ENCODE results near the gene AMER2.
A peak's percentile ranks its signal among the peaks of the same experiment; 100 is the strongest.

Gene AMER2

GRCh38 chr13:25116044-25116443 is 56.0 kb downstream of the AMER2 start:
- no peak for TF ChIP-seq TCF12 (IDR thresholded peaks at IDR 0.05; ENCODE audit: low read depth)
- TF ChIP-seq ZBTB7A (IDR thresholded peaks at IDR 0.05; ENCODE audit: low read depth): no peak
- no peak for TF ChIP-seq EP300 (IDR thresholded peaks at IDR 0.05; ENCODE audit: borderline replicate concordance)
- no peak for TF ChIP-seq TAF1 (IDR thresholded peaks at IDR 0.05; ENCODE audit: low read depth)
- TF ChIP-seq CEBPB (IDR thresholded peaks at IDR 0.05): no peak
- no peak for TF ChIP-seq MAX (IDR thresholded peaks at IDR 0.05)
- TF ChIP-seq USF1 (IDR thresholded peaks at IDR 0.05): no peak
- no peak for TF ChIP-seq RAD21 (IDR thresholded peaks at IDR 0.05; ENCODE audit: low read depth)

GRCh38 chr13:25114220-25114619 is 57.9 kb downstream of the AMER2 start:
- TF ChIP-seq RAD21 (IDR thresholded peaks at IDR 0.05; ENCODE audit: low read depth) (peak; percentile 82), EGR1 (IDR thresholded peaks at IDR 0.05) (no peak)

GRCh38 chr13:25112695-25113255 is 59.3 kb downstream of the AMER2 start:
- no peak for TF ChIP-seq EGR1 (IDR thresholded peaks at IDR 0.05)
- TF ChIP-seq ZBTB7A (IDR thresholded peaks at IDR 0.05; ENCODE audit: low read depth): no peak
- no peak for TF ChIP-seq USF1 (IDR thresholded peaks at IDR 0.05)
- no peak for TF ChIP-seq CEBPB (IDR thresholded peaks at IDR 0.05)
- TF ChIP-seq FOXM1 (IDR thresholded peaks at IDR 0.05; ENCODE audit: borderline replicate concordance, low read depth): no peak
- TF ChIP-seq RAD21 (IDR thresholded peaks at IDR 0.05; ENCODE audit: low read depth): no peak
- no peak for TF ChIP-seq NFIC (IDR thresholded peaks at IDR 0.05)

Data from Ishikawa (cell line).